Prostate gland (tissue), 2 donors: ENCODE results near the gene PIM3. TPM values are rescaled to one million over a fixed set of nuclear protein-coding genes. Genes with fewer than 3 reads are reported as not detected.
"Not testable (repeated sequence)": the region's sequence is repeated elsewhere in the genome, so short reads cannot be mapped to it uniquely, and the experiment has no call there.

Experiments used
- DNase-seq: peaks from one replicate; pipeline ENCODE4 v3.0.0-alpha.2; 2019; ENCODE audit warnings: low spot score
- H3K27ac ChIP-seq, 2 donors: fragments of 200-600 bp; sonication (generic); 2 replicates each; pipeline ENCODE4 v1.5.1; 2017 to 2019
- H3K27me3 ChIP-seq: fragments of 200-600 bp; sonication (generic); replicated peaks from 2 replicates; pipeline ENCODE4 v1.5.1; 2019; ENCODE audit not compliant: insufficient read depth
- H3K36me3 ChIP-seq, 2 donors: fragments of 200-600 bp; sonication (generic); 1 replicate in 1 of 2; 2 replicates in 1 of 2; pipeline versions ENCODE4 v1.5.1 to v1.8.1; 2017 to 2019
- H3K4me1 ChIP-seq: fragments of 200-600 bp; sonication (generic); replicated peaks from 2 replicates; pipeline ENCODE4 v1.5.1; 2019
- H3K4me3 ChIP-seq, 2 donors: fragments of 200-600 bp; sonication (generic); 2 replicates each; pipeline ENCODE4 v1.5.1; 2017 to 2019
- H3K9me3 ChIP-seq: fragments of 200-600 bp; sonication (generic); 2 replicates; pipeline ENCODE4 v1.5.1; 2017
- POLR2A ChIP-seq: fragments of 450-650 bp; IDR thresholded peaks from one replicate; pipeline ENCODE4 v1.6.1; 2016; ENCODE audit warnings: antibody characterized with exemption, mild to moderate bottlenecking
- POLR2AphosphoS5 ChIP-seq: sonication (generic); formaldehyde crosslinking; IDR thresholded peaks from one replicate; pipeline ENCODE4 v1.6.1; 2017; ENCODE audit warnings: antibody characterized with exemption
- WGBS: methylation state at CpG from one replicate; pipeline ENCODE4 v1.1.5; 2018; 5-methylcytosine and 5-hydroxymethylcytosine counted together
- intact Hi-C: fragments of 100-400 bp; cut with DNase I; formaldehyde crosslinking; loops from one replicate; pipeline ENCODE4 v1.14.2; 2022
- total RNA-seq, 2 donors: library from RNA; depleted of rRNA; stranded (reverse); fragments of >200 nt; gene quantifications; one replicate each; pipeline ENCODE4 v1.1.0, GENCODE V29; 2016
- TF ChIP-seq, protein P1 (sequence below), 4 experiments: fragments of 200-600 bp in 2 of 4; fragments of 450-650 bp in 2 of 4; sonication (generic) in 2 of 4; IDR thresholded peaks; 1 replicate in 3 of 4; 2 replicates in 1 of 4; pipeline ENCODE4 v1.5.1; 2016 to 2019; ENCODE audit warnings: antibody characterized with exemption in 4 of 4, mild to moderate bottlenecking in 2 of 4, moderate library complexity in 2 of 4

PIM3 gene
- total RNA-seq, 2 donors from 2014 or later = 126 to 183 TPM

DNA sequence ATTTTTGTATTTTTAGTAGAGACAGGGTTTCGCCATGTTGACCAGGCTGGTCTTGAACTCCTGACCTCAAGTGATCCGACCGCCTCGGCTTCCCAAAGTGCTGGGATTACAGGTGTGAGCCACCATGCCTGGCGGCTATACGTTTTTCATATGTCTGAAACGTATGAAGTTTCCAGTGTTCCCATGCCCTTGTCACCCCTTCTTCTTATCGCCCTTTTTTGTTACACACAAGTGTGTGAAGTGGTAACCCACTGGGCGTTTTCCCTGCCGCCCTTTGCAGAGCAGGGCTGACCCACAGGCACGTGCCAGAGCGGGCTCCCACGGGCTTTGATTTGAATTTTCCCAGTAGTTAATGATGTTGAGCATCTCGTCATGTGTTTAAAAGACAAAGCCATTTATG, 17.0 kb downstream of the PIM3 start:
- no peak for TF ChIP-seq POLR2AphosphoS5
- TF ChIP-seq, protein P1, sequence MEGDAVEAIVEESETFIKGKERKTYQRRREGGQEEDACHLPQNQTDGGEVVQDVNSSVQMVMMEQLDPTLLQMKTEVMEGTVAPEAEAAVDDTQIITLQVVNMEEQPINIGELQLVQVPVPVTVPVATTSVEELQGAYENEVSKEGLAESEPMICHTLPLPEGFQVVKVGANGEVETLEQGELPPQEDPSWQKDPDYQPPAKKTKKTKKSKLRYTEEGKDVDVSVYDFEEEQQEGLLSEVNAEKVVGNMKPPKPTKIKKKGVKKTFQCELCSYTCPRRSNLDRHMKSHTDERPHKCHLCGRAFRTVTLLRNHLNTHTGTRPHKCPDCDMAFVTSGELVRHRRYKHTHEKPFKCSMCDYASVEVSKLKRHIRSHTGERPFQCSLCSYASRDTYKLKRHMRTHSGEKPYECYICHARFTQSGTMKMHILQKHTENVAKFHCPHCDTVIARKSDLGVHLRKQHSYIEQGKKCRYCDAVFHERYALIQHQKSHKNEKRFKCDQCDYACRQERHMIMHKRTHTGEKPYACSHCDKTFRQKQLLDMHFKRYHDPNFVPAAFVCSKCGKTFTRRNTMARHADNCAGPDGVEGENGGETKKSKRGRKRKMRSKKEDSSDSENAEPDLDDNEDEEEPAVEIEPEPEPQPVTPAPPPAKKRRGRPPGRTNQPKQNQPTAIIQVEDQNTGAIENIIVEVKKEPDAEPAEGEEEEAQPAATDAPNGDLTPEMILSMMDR (IDR thresholded peaks at IDR 0.05) = no peak
- no peak for TF ChIP-seq POLR2A
- Histone ChIP-seq H3K9me3 (no peaks in the 10 kb centered on the region), H3K4me3 (no peak overlapping the region), H3K36me3 (no peaks in the 10 kb centered on the region), H3K27ac (no peak overlapping the region), H3K4me1 (no peaks in the 10 kb centered on the region), H3K27me3 (no peaks in the 10 kb centered on the region)
- 77% methylated on average over 14 of the region's 14 CpGs for WGBS
- intact Hi-C loops = no loop called here
- DNase-seq = no peak

DNA sequence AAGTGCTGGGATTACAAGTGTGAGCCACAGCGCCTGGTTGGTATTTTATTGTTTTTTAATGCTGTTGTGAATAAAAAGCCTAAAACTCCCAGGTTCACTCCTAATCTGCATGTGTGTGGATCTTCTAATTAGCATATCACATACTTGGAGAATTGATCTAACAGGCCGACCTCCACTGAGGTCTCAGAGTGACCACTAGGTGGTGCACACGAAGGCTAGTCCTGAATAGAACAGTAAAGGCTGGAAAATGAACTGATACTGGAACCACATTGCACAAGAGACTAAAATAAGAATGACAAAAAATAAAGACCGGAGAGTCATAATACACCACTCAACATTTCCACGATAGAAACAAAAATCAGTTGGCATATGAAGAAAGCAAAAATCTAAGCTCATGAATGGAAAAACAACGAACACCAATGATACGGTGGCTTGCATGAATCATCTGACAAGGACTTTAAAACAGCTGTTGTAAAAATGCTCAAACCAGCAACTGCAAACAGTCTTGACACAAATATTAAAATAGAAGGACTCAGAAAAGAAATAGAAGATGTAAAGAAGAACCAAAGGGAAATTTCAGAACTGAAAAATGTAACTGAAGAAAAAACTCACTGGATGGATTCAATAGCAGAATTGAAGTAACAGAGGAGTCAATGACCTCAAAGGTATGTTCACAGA, 19.2 kb downstream of the PIM3 start:
- TF ChIP-seq, protein P1 (IDR thresholded peaks at IDR 0.05) = peak in 3 of 4 experiments; percentile 35 to 54 (median 40)
- no peak for TF ChIP-seq POLR2A
- H3K27ac ChIP-seq = no peak overlapping the region
- 64% methylated on average over 7 of the region's 7 CpGs for WGBS
- intact Hi-C loops = no loop called here
- H3K4me1 ChIP-seq = peaks cover 8% of the 10 kb centered on the region
- no peaks in the 10 kb centered on the region for H3K36me3 ChIP-seq
- DNase-seq = no peak
- no peak overlapping the region for H3K4me3 ChIP-seq
- H3K27me3 ChIP-seq = no peaks in the 10 kb centered on the region
- no peaks in the 10 kb centered on the region for H3K9me3 ChIP-seq

DNA sequence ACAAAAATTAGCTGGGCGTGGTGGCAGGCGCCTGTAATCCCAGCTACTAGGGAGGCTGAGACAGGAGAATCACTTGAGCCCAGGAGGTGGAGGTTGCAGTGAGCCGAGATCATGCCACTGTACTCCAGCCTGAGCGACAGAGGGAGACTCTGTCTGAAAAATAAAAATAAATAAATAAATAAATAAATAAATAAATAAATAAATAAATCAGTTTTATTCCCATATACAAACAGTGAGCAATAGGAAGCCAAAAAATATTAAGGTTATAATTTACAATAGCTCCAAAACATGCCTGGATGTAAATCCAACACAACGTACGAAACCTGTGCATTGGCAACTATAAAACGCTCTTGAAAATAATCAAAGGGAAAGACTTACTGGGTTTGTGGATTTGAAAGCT, 21.2 kb downstream of the PIM3 start:
- H3K4me3 ChIP-seq, H3K27ac ChIP-seq, H3K36me3 ChIP-seq, DNase-seq, H3K27me3 ChIP-seq, H3K9me3 ChIP-seq, intact Hi-C loops, H3K4me1 ChIP-seq: not testable (repeated sequence)
- 96% methylated on average over 7 of the region's 7 CpGs for WGBS

DNA sequence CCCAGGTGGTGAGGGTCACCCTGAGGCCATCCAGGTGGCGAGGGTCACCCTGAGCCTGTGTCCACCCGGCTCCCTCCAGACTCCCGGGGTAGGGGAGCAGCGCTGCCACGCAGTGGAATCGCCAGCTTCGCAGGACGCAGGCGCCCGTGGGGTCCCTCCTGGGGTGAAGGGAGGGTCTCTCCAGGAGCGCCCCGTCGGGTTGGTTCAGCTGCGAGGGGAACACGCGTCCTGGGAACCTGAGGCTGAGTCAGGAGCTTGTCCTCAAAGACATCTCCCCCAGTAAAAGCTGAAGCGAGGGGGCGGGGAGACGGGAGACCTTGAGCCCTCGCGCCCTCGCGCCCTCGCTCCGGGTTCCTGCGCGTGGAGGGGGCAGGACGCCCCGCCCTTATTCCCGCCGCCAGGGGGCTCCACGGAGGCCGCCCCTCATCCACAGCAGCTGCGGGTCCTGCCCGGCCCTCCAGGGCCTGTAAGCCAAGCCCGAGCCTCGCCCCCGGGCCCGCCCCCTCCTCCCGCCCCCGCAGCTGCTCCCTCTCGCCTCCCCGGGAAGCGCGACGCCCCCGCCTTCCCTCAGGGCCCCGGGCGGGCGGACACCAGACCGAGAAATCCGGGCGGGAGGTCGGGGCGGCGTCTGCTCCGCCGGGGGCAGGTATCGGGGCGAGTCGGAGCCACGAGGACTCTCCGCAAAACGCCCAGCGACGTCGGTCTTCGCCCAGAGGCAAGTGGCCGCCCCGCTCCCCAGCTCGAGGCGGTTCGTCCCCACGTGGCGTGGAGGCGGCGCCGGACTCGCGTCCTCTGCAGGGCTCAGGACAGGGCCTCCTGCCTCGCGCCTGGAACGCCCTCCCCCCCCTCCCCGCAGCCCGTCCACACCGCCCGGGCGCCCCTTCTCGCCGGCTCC, 22.8 kb downstream of the PIM3 start:
- Histone ChIP-seq H3K27ac (no peak overlapping the region), H3K27me3 (no peaks in the 10 kb centered on the region), H3K9me3 (no peaks in the 10 kb centered on the region), H3K36me3 (no peaks in the 10 kb centered on the region), H3K4me3 (peak overlapping the region in 1 of 2 donors; percentile 18), H3K4me1 (peaks cover 8% of the 10 kb centered on the region)
- intact Hi-C loops = no loop called here
- DNase-seq = no peak
- WGBS = 7% methylated on average over 28 of the region's 90 CpGs
- no peak for TF ChIP-seq POLR2A
- TF ChIP-seq, protein P1 (IDR thresholded peaks at IDR 0.05) = peak in 3 of 4 experiments; percentile 7 to 31 (median 16)

DNA sequence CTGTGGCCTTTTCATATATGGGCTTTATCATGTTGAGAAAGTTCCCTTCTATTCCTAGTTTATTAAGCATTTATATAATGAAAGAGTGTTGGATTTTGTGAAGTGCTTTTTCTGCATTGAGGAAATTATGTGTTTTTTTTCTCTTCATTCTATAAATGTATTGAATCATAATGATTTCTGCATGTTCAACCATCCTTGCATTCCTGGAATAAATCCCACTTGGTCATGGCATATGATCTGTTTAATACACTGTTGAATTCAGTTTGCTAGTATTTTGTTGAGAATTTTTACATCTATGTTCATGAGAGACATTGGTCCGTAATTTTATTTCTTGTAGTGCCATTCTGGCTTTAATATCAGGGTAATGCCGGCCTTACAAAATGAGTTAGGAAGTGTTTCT, 25.8 kb downstream of the PIM3 start:
- 98% methylated on average over 2 of the region's 2 CpGs for WGBS
- no peak overlapping the region for H3K4me3 ChIP-seq
- H3K27ac ChIP-seq = no peak overlapping the region
- no peaks in the 10 kb centered on the region for H3K27me3 ChIP-seq
- intact Hi-C loops = no loop called here
- no peak for TF ChIP-seq POLR2AphosphoS5
- TF ChIP-seq, protein P1 (IDR thresholded peaks at IDR 0.05) = no peak
- TF ChIP-seq POLR2A = no peak
- no peaks in the 10 kb centered on the region for H3K9me3 ChIP-seq
- DNase-seq = no peak
- H3K4me1 ChIP-seq = peaks cover 8% of the 10 kb centered on the region
- no peaks in the 10 kb centered on the region for H3K36me3 ChIP-seq

DNA sequence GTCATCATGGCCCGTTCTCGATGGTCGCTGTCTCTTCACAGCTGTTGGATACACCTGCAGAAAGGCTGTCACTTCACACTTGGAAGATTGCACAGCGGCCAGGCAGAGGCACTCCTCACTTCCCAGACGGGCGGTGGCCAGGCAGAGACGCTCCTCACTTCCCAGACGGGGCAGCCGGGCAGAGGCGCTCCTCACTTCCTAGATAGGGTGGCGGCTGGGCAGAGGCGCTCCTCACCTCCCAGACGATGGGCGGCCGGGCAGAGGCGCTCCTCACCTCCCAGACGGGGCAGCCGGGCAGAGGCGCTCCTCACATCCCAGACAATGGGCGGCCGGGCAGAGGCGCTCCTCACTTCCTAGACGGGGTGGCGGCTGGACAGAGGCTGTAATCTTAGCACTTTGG, 29.3 kb downstream of the PIM3 start:
- intact Hi-C loops, H3K4me1 ChIP-seq, H3K4me3 ChIP-seq, H3K9me3 ChIP-seq, DNase-seq, H3K27ac ChIP-seq, H3K27me3 ChIP-seq, H3K36me3 ChIP-seq: not testable (repeated sequence)
- 92% methylated on average over 24 of the region's 24 CpGs for WGBS
